ENCODE measurements around the gene MRPS15. TPM values are rescaled to one million over a fixed set of nuclear protein-coding genes. Genes with fewer than 3 reads are reported as not detected.
"Not testable (repeated sequence)": the region's sequence is repeated elsewhere in the genome, so short reads cannot be mapped to it uniquely, and the experiment has no call there.

Gene MRPS15
- polyA plus RNA-seq (2013): 65.8 TPM

- POLR2A ChIA-PET: interaction anchor here (0.6 to 1.0 kb wide), 3 partner anchors 29 to 746 kb away, joined by 3 read pairs; no protein-coding TSS in a partner anchor
- peak; percentile 94 to 98 (median 97) for DNase-seq
- Histone ChIP-seq H3K27ac (ENCODE audit: insufficient read depth in 1 of 2, low read depth in 1 of 2, low read length in 2 of 2, poor library complexity in 1 of 2, severe bottlenecking in 2 of 2) (peak within 1 kb of the TSS; percentile 84 to 93), H3K4me3 (ENCODE audit: control insufficient read depth in 1 of 7, extremely low read depth in 1 of 7, insufficient read depth in 4 of 7, low read depth in 2 of 7, low read length in 6 of 7) (peak within 1 kb of the TSS; percentile 89 to 99 (median 94)), H3K9me3 (ENCODE audit: control extremely low read depth in 1 of 5, control insufficient read depth in 4 of 5, insufficient read depth in 2 of 5, low read depth in 1 of 5, low read length in 4 of 5) (no peaks in the 10 kb centered on the region), H3K27me3 (replicated peaks in 2 of 5; ENCODE audit: control insufficient read depth in 4 of 5, insufficient read depth in 5 of 5, low read length in 4 of 5) (no peaks in the 10 kb centered on the region), H3K4me1 (ENCODE audit: control extremely low read depth in 1 of 4, control insufficient read depth in 4 of 4, insufficient read depth in 4 of 4, low read length in 3 of 4) (peaks cover 11 to 38% (median 23%) of the 10 kb centered on the region in 4 experiments), H3K36me3 (ENCODE audit: control insufficient read depth in 4 of 4, insufficient read depth in 4 of 4, low read length in 3 of 4) (peaks cover 3 to 59% (median 29%) of the 10 kb centered on the region in 4 experiments)
- CTCF ChIA-PET: interaction anchor here (0.6 to 1.5 kb wide), 4 partner anchors 18 to 892 kb away, joined by 3 to 4 read pairs (median 4); partner anchors contain the start of gene CSF3R
- under 1% methylated on average over 62 of the region's 65 CpGs for whole genome bisulfite sequencing (ENCODE audit: insufficient coverage)
Observed at GRCh38 chr1:36463803-36464604, at the start of gene MRPS15. Gene MRPS15, minus strand, starts transcription at chr1:36464384. Its CDS starts 109 bp downstream, at chr1:36464275.

- CTCF ChIA-PET: no interaction called here
- WGBS (ENCODE audit: insufficient coverage): no CpG with 5 or more reads among the region's 1 CpG
- Histone ChIP-seq H3K4me1 (ENCODE audit: control extremely low read depth in 1 of 4, control insufficient read depth in 4 of 4, insufficient read depth in 4 of 4, low read length in 3 of 4) (peaks cover 0 to 33% (median 0%) of the 10 kb centered on the region in 4 experiments), H3K27ac (ENCODE audit: insufficient read depth in 1 of 2, low read depth in 1 of 2, low read length in 2 of 2, poor library complexity in 1 of 2, severe bottlenecking in 2 of 2) (no peak overlapping the region), H3K9me3 (ENCODE audit: control extremely low read depth in 1 of 5, control insufficient read depth in 4 of 5, insufficient read depth in 2 of 5, low read depth in 1 of 5, low read length in 4 of 5) (no peaks in the 10 kb centered on the region), H3K36me3 (ENCODE audit: control insufficient read depth in 4 of 4, insufficient read depth in 4 of 4, low read length in 3 of 4) (no peaks in the 10 kb centered on the region), H3K4me3 (ENCODE audit: control insufficient read depth in 1 of 7, extremely low read depth in 1 of 7, insufficient read depth in 4 of 7, low read depth in 2 of 7, low read length in 6 of 7) (no peak overlapping the region), H3K27me3 (replicated peaks in 2 of 5; ENCODE audit: control insufficient read depth in 4 of 5, insufficient read depth in 5 of 5, low read length in 4 of 5) (no peaks in the 10 kb centered on the region)
- no peak for DNase-seq
- POLR2A ChIA-PET: no interaction called here
Observed at GRCh38 chr1:36512842-36513241, 48.7 kb upstream of the MRPS15 start.

DNA sequence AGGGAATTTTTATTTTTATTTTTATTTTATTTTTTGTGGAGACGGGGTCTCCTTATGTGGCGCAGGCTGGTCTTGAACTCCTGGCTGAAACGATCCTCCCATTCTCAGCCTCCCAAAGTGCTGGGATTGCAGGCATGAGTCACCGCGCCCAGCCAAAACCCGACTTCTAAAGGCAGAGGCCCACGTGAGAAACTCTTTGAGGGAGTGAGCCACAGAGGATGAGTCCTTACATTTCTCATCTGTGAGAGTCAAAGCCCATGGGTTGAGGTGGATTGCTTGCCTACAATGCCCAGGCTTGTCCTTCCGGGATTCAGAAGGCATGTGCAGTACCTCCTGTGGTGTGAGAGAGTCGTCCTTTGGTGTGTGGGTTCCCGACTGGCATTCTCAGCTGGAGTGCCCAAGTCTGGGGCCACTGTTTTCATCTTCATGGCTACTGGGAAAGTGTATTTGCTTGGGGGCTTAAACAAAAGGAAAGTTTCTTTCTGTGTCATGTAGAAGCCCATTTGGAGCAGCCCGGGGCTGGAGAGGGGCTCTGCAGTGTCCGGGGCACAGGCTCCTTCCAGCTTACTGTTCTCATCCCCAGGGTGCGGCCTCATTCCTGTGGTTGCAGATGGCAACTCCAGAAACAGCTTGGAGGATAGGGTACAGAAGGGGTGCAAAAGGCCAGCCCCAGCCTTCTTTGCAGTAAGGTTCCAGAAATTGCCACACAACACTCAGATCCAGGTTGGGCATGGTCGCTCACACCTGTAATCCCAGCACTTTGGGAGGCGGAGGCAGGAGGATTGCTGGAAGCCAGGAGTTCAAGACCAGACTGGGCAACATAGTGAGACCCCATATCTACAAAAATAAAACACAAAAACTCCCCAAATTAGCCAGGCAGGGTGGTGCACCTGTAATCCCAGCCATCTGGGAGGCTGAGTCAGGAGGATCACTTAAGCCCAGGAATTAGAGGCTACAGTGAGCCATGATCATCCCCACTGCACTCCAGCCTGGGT is 47.9 kb upstream of the MRPS15 start:
- CTCF ChIA-PET: no interaction called here
- no peak for DNase-seq
- no peak overlapping the region for H3K4me3 ChIP-seq (ENCODE audit: control insufficient read depth in 1 of 7, extremely low read depth in 1 of 7, insufficient read depth in 4 of 7, low read depth in 2 of 7, low read length in 6 of 7)
- POLR2A ChIA-PET: no interaction called here
- no peaks in the 10 kb centered on the region for H3K36me3 ChIP-seq (ENCODE audit: control insufficient read depth in 4 of 4, insufficient read depth in 4 of 4, low read length in 3 of 4)
- H3K9me3 ChIP-seq (ENCODE audit: control extremely low read depth in 1 of 5, control insufficient read depth in 4 of 5, insufficient read depth in 2 of 5, low read depth in 1 of 5, low read length in 4 of 5): no peaks in the 10 kb centered on the region
- WGBS (ENCODE audit: insufficient coverage): 87% methylated on average over 9 of the region's 15 CpGs
- H3K4me1 ChIP-seq (ENCODE audit: control extremely low read depth in 1 of 4, control insufficient read depth in 4 of 4, insufficient read depth in 4 of 4, low read length in 3 of 4): peaks cover 0 to 28% (median 0%) of the 10 kb centered on the region in 4 experiments
- no peaks in the 10 kb centered on the region for H3K27me3 ChIP-seq (replicated peaks in 2 of 5; ENCODE audit: control insufficient read depth in 4 of 5, insufficient read depth in 5 of 5, low read length in 4 of 5)
- H3K27ac ChIP-seq (ENCODE audit: insufficient read depth in 1 of 2, low read depth in 1 of 2, low read length in 2 of 2, poor library complexity in 1 of 2, severe bottlenecking in 2 of 2): no peak overlapping the region

- POLR2A ChIA-PET; H3K27me3 ChIP-seq (replicated peaks in 2 of 5; ENCODE audit: control insufficient read depth in 4 of 5, insufficient read depth in 5 of 5, low read length in 4 of 5); H3K27ac ChIP-seq (ENCODE audit: insufficient read depth in 1 of 2, low read depth in 1 of 2, low read length in 2 of 2, poor library complexity in 1 of 2, severe bottlenecking in 2 of 2); H3K9me3 ChIP-seq (ENCODE audit: control extremely low read depth in 1 of 5, control insufficient read depth in 4 of 5, insufficient read depth in 2 of 5, low read depth in 1 of 5, low read length in 4 of 5); H3K4me3 ChIP-seq (ENCODE audit: control insufficient read depth in 1 of 7, extremely low read depth in 1 of 7, insufficient read depth in 4 of 7, low read depth in 2 of 7, low read length in 6 of 7); DNase-seq; CTCF ChIA-PET; H3K36me3 ChIP-seq (ENCODE audit: control insufficient read depth in 4 of 4, insufficient read depth in 4 of 4, low read length in 3 of 4): not testable (repeated sequence)
- WGBS (ENCODE audit: insufficient coverage): 100% methylated on average over 1 of the region's 2 CpGs
- peaks cover 0 to 21% (median 0%) of the 10 kb centered on the region in 4 experiments for H3K4me1 ChIP-seq (ENCODE audit: control extremely low read depth in 1 of 4, control insufficient read depth in 4 of 4, insufficient read depth in 4 of 4, low read length in 3 of 4)
Observed at GRCh38 chr1:36511220-36511619, 47.0 kb upstream of the MRPS15 start.

DNA sequence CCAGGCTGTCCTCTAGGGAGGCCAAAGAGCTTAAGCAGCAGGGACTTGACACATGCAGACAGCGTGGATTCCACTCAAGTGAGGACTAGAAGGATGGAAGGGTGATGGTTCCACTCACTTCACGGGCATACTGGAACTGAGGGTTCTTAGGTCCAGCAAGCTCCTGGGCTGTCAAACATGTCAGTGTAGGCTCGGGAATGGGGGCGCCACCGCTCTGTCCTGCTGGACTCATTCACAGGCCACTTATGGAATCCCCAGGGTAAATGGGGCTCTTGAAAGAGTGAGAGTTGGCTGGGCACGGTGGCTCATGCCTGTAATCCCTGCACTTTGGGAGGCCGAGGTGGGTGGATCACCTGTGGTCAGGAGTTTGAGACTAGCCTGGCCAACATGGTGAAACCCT is 46.2 kb upstream of the MRPS15 start:
- H3K9me3 ChIP-seq (ENCODE audit: control extremely low read depth in 1 of 5, control insufficient read depth in 4 of 5, insufficient read depth in 2 of 5, low read depth in 1 of 5, low read length in 4 of 5): no peaks in the 10 kb centered on the region
- H3K4me1 ChIP-seq (ENCODE audit: control extremely low read depth in 1 of 4, control insufficient read depth in 4 of 4, insufficient read depth in 4 of 4, low read length in 3 of 4): peaks cover 0 to 14% (median 0%) of the 10 kb centered on the region in 4 experiments
- no peak for DNase-seq
- no peak overlapping the region for H3K4me3 ChIP-seq (ENCODE audit: control insufficient read depth in 1 of 7, extremely low read depth in 1 of 7, insufficient read depth in 4 of 7, low read depth in 2 of 7, low read length in 6 of 7)
- no peaks in the 10 kb centered on the region for H3K36me3 ChIP-seq (ENCODE audit: control insufficient read depth in 4 of 4, insufficient read depth in 4 of 4, low read length in 3 of 4)
- ChIA-PET POLR2A (no interaction called here), CTCF (no interaction called here)
- no peaks in the 10 kb centered on the region for H3K27me3 ChIP-seq (replicated peaks in 2 of 5; ENCODE audit: control insufficient read depth in 4 of 5, insufficient read depth in 5 of 5, low read length in 4 of 5)
- H3K27ac ChIP-seq (ENCODE audit: insufficient read depth in 1 of 2, low read depth in 1 of 2, low read length in 2 of 2, poor library complexity in 1 of 2, severe bottlenecking in 2 of 2): no peak overlapping the region
- WGBS (ENCODE audit: insufficient coverage): 100% methylated on average over 6 of the region's 7 CpGs

DNA sequence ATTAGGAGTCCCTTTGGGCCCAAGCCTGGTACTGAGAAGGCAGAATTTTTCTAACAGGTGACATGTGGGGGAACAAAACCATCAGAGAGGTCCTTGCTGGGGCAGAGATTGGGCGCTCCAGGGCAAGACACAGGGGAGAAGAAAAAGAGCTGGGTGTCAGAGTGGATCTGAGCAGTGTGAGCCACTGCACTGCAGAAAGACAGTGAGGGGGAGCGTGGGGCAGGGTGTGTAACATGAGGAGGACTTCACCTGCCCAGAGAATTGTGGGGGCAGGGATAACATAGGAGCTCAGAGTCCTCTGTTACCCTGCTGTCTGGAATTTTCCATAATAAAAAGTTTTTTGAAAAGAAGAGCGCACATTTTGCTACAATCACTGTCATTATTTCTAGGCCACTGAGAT is 44.1 kb upstream of the MRPS15 start:
- CTCF ChIA-PET: no interaction called here
- no peak for DNase-seq
- Histone ChIP-seq H3K4me1 (ENCODE audit: control extremely low read depth in 1 of 4, control insufficient read depth in 4 of 4, insufficient read depth in 4 of 4, low read length in 3 of 4) (peaks cover 0 to 5% (median 0%) of the 10 kb centered on the region in 4 experiments), H3K9me3 (ENCODE audit: control extremely low read depth in 1 of 5, control insufficient read depth in 4 of 5, insufficient read depth in 2 of 5, low read depth in 1 of 5, low read length in 4 of 5) (no peaks in the 10 kb centered on the region), H3K27ac (ENCODE audit: insufficient read depth in 1 of 2, low read depth in 1 of 2, low read length in 2 of 2, poor library complexity in 1 of 2, severe bottlenecking in 2 of 2) (no peak overlapping the region), H3K4me3 (ENCODE audit: control insufficient read depth in 1 of 7, extremely low read depth in 1 of 7, insufficient read depth in 4 of 7, low read depth in 2 of 7, low read length in 6 of 7) (no peak overlapping the region), H3K36me3 (ENCODE audit: control insufficient read depth in 4 of 4, insufficient read depth in 4 of 4, low read length in 3 of 4) (no peaks in the 10 kb centered on the region), H3K27me3 (replicated peaks in 2 of 5; ENCODE audit: control insufficient read depth in 4 of 5, insufficient read depth in 5 of 5, low read length in 4 of 5) (no peaks in the 10 kb centered on the region)
- POLR2A ChIA-PET: no interaction called here
- WGBS (ENCODE audit: insufficient coverage): 91% methylated on average over 3 of the region's 3 CpGs
